Neural crest cell (in vitro differentiated cells): ENCODE data around the gene ART3. TPM values are rescaled to one million over a fixed set of nuclear protein-coding genes. Genes with fewer than 3 reads are reported as not detected.

Experiments
- DNase-seq: peaks from one replicate; pipeline ENCODE4 v3.0.0; 2021; ENCODE audit warnings: low read depth, mixed read lengths, low spot score
- H3K27ac Mint-ChIP-seq: one replicate; pipeline ENCODE4 v1.8.0; 2021; ENCODE audit warnings: mild to moderate bottlenecking, mixed read lengths; ENCODE audit not compliant: unreplicated experiment
- H3K27me3 Mint-ChIP-seq: 2 replicates; pipeline ENCODE4 v1.8.0; 2021; ENCODE audit warnings: low read depth, mild to moderate bottlenecking, mixed read lengths
- H3K36me3 Mint-ChIP-seq: 2 replicates; pipeline ENCODE4 v1.8.0; 2021; ENCODE audit warnings: low read depth, mild to moderate bottlenecking, mixed read lengths
- H3K4me1 Mint-ChIP-seq: 2 replicates; pipeline ENCODE4 v1.8.0; 2021; ENCODE audit warnings: mixed read lengths
- H3K4me3 Mint-ChIP-seq: one replicate; pipeline ENCODE4 v1.8.0; 2021; ENCODE audit warnings: mild to moderate bottlenecking, mixed read lengths
- H3K9me3 Mint-ChIP-seq: 2 replicates; pipeline ENCODE4 v1.8.0; 2021; ENCODE audit warnings: mixed read lengths
- CTCF ChIP-seq: fragments of 200-600 bp; sonication (generic); conservative IDR thresholded peaks from 2 replicates; pipeline ENCODE4 v1.5.0; 2021; ENCODE audit warnings: antibody characterized with exemption, mild to moderate bottlenecking
- total RNA-seq: library from RNA; stranded (reverse); gene quantifications from 2 replicates; pipeline ENCODE4 v1.2.1, GENCODE V29; 2021

Gene ART3
- total RNA-seq, 1 donor from 2014 or later = not detected

- Mint-ChIP-seq H3K36me3 (no peaks in the 10 kb centered on the region), H3K27me3 (no peaks in the 10 kb centered on the region), H3K4me3 (no peak overlapping the region), H3K4me1 (no peaks in the 10 kb centered on the region), H3K9me3 (no peaks in the 10 kb centered on the region), H3K27ac (no peak overlapping the region)
- no peak for TF ChIP-seq CTCF
- no peak for DNase-seq
Measured at GRCh38 chr4:76105652-76106051, 31.1 kb downstream of the ART3 start.

GRCh38 chr4:76106442-76106841 is 31.9 kb downstream of the ART3 start:
- H3K36me3 Mint-ChIP-seq = no peaks in the 10 kb centered on the region
- no peak overlapping the region for H3K27ac Mint-ChIP-seq
- H3K4me1 Mint-ChIP-seq = no peaks in the 10 kb centered on the region
- TF ChIP-seq CTCF = no peak
- DNase-seq = no peak
- no peaks in the 10 kb centered on the region for H3K27me3 Mint-ChIP-seq
- H3K4me3 Mint-ChIP-seq = no peak overlapping the region
- no peaks in the 10 kb centered on the region for H3K9me3 Mint-ChIP-seq

GRCh38 chr4:76108467-76109181 is 34.1 kb downstream of the ART3 start:
- DNase-seq = no peak
- no peak overlapping the region for H3K27ac Mint-ChIP-seq
- peaks cover 2% of the 10 kb centered on the region for H3K9me3 Mint-ChIP-seq
- no peak overlapping the region for H3K4me3 Mint-ChIP-seq
- H3K4me1 Mint-ChIP-seq = no peaks in the 10 kb centered on the region
- H3K36me3 Mint-ChIP-seq = peaks cover 6% of the 10 kb centered on the region
- H3K27me3 Mint-ChIP-seq = no peaks in the 10 kb centered on the region
- no peak for TF ChIP-seq CTCF

- no peak overlapping the region for H3K27ac Mint-ChIP-seq
- no peaks in the 10 kb centered on the region for H3K4me1 Mint-ChIP-seq
- no peak for DNase-seq
- peaks cover 2% of the 10 kb centered on the region for H3K9me3 Mint-ChIP-seq
- no peak for TF ChIP-seq CTCF
- no peaks in the 10 kb centered on the region for H3K27me3 Mint-ChIP-seq
- H3K4me3 Mint-ChIP-seq = no peak overlapping the region
- H3K36me3 Mint-ChIP-seq = peaks cover 37% of the 10 kb centered on the region
Measured at GRCh38 chr4:76116821-76117220, 42.3 kb downstream of the ART3 start.

GRCh38 chr4:76117536-76117935 is 43.0 kb downstream of the ART3 start:
- peaks cover 40% of the 10 kb centered on the region for H3K36me3 Mint-ChIP-seq
- no peak for DNase-seq
- H3K4me1 Mint-ChIP-seq = no peaks in the 10 kb centered on the region
- TF ChIP-seq CTCF = no peak
- peaks cover 2% of the 10 kb centered on the region for H3K9me3 Mint-ChIP-seq
- H3K27me3 Mint-ChIP-seq = no peaks in the 10 kb centered on the region
- no peak overlapping the region for H3K4me3 Mint-ChIP-seq
- no peak overlapping the region for H3K27ac Mint-ChIP-seq
